ENCODE data around the gene ZNF618.

ZNF618 gene

GRCh38 chr9:113888976-113889375 lies 12.9 kb downstream of the ZNF618 start:
- H3K4me3 ChIP-seq (ENCODE audit: low read length): no peak overlapping the region
- DNase-seq (ENCODE audit: low read depth): no peak
- TF ChIP-seq, protein P1, sequence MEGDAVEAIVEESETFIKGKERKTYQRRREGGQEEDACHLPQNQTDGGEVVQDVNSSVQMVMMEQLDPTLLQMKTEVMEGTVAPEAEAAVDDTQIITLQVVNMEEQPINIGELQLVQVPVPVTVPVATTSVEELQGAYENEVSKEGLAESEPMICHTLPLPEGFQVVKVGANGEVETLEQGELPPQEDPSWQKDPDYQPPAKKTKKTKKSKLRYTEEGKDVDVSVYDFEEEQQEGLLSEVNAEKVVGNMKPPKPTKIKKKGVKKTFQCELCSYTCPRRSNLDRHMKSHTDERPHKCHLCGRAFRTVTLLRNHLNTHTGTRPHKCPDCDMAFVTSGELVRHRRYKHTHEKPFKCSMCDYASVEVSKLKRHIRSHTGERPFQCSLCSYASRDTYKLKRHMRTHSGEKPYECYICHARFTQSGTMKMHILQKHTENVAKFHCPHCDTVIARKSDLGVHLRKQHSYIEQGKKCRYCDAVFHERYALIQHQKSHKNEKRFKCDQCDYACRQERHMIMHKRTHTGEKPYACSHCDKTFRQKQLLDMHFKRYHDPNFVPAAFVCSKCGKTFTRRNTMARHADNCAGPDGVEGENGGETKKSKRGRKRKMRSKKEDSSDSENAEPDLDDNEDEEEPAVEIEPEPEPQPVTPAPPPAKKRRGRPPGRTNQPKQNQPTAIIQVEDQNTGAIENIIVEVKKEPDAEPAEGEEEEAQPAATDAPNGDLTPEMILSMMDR (conservative IDR thresholded peaks at IDR 0.05; ENCODE audit: low read length): no peak

GRCh38 chr9:113890704-113891103 lies 14.6 kb downstream of the ZNF618 start:
- TF ChIP-seq, protein P1 (conservative IDR thresholded peaks at IDR 0.05; ENCODE audit: low read length): no peak
- H3K4me3 ChIP-seq (ENCODE audit: low read length): no peak overlapping the region
- no peak for DNase-seq (ENCODE audit: low read depth)

GRCh38 chr9:113892861-113893491 lies 16.9 kb downstream of the ZNF618 start:
- H3K4me3 ChIP-seq (ENCODE audit: low read length): no peak overlapping the region
- DNase-seq (ENCODE audit: low read depth): no peak
- TF ChIP-seq, protein P1 (conservative IDR thresholded peaks at IDR 0.05; ENCODE audit: low read length): no peak

- TF ChIP-seq, protein P1 (conservative IDR thresholded peaks at IDR 0.05; ENCODE audit: low read length): no peak
- no peak overlapping the region for H3K4me3 ChIP-seq (ENCODE audit: low read length)
- no peak for DNase-seq (ENCODE audit: low read depth)
Observed at GRCh38 chr9:113894166-113894565, 18.1 kb downstream of the ZNF618 start.

DNA sequence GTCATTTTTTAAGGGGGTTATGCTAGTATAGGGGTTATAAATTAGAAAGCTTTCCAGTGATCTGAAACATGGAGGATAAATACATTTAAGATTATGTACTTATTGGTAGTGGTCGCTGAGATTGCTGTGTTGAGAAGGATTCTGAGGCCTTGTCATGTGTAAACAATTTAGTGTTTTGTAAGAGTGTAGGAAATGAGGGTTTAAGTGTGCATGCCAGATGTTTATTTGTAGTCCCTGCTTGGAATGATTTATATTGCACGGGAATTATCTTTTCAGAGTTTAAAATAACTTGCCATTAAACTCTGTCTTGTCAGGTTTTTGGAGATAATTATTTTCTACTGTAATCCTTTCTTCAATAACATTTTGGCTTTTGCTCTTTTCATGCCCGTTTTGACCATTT lies 19.4 kb downstream of the ZNF618 start:
- DNase-seq (ENCODE audit: low read depth): peak; percentile 70

GRCh38 chr9:113896713-113897112 lies 20.6 kb downstream of the ZNF618 start:
- TF ChIP-seq, protein P1 (conservative IDR thresholded peaks at IDR 0.05; ENCODE audit: low read length): no peak
- DNase-seq (ENCODE audit: low read depth): no peak
- H3K4me3 ChIP-seq (ENCODE audit: low read length): no peak overlapping the region

More for the DNA sequence above, 19.4 kb downstream of the ZNF618 start:
- TF ChIP-seq, protein P1 (conservative IDR thresholded peaks at IDR 0.05; ENCODE audit: low read length): no peak
- H3K4me3 ChIP-seq (ENCODE audit: low read length): no peak overlapping the region

DNA sequence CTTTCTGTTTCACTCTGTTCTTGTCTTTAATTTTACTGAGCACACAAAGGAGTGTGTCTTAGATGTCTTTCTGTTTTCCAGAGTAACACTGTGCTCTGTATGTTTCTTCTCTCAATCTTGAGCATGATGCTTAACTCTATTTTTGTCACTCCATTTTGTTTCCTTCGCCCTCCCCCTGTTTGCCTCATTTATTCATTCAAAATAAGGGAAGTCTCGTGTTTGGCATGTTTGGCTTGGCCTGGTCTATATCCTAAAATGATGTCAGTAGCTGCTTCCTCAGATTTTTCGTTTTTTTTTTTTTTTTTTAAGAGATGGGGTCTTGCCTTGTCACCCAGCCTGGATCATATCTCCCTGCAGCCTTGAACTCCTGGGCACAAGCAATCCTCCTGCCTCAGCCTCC lies 22.0 kb downstream of the ZNF618 start:
- TF ChIP-seq, protein P1 (conservative IDR thresholded peaks at IDR 0.05; ENCODE audit: low read length): no peak
- H3K4me3 ChIP-seq (ENCODE audit: low read length): no peak overlapping the region
- DNase-seq (ENCODE audit: low read depth): no peak
